Heart left ventricle (tissue), 13 donors: Measurements from ENCODE around the gene DCAF4.

Source experiments
- POLR2A ChIP-seq, 2 donors: fragments of 450-650 bp; IDR thresholded peaks; one replicate each; pipeline ENCODE4 v1.6.1; 2017; ENCODE audit warnings: antibody characterized with exemption in 2 of 2, mild to moderate bottlenecking in 2 of 2, moderate library complexity in 2 of 2
- TF ChIP-seq, protein P1 (sequence below), 12 donors: fragments of 200-600 bp; sonication (generic) in 4 of 12; IDR thresholded peaks; one replicate each; pipeline versions ENCODE4 v1.5.0 to v1.8.0; 2018 to 2022; ENCODE audit warnings: antibody characterized with exemption in 12 of 12, mild to moderate bottlenecking in 5 of 12
- donor health status: ischemic (EF 13 %, LVEDD 7.1; RV severe dilation, severe dysfunction).
- donor health status: DM: no; HTN: yes; CAD: no.
- donor health status: DM: no; HTN: no; CAD: no.
- donor health status: ischemic (EF 25% LVEDD 6.9; RV normal size, moderate dysfunction).
- donor health status: ischemic (EF 25% LVEDD 5.7; RV mildly dilated, moderate dysfunction).
- donor health status: ischemic (EF 35%, LVEDD 5.7; RV mildly dilated, moderate dysfunction).
- donor health status: nonischemic (EF 11% LVEDD 7.7; RV severe dilation, severe dysfunction).
- donor health status: DM: yes; HTN: yes; CAD: no.
- donor health status: PGD.
- donor health status: ischemic (EF 29% LVEDD 5.4; RV normal size, mild dysfunction).
- donor health status: nonischemic (EF 23%, LVEDD 6.1; RV moderate dilation, normal function).

- no peak for TF ChIP-seq POLR2A (IDR thresholded peaks at IDR 0.05)
- TF ChIP-seq, protein P1, sequence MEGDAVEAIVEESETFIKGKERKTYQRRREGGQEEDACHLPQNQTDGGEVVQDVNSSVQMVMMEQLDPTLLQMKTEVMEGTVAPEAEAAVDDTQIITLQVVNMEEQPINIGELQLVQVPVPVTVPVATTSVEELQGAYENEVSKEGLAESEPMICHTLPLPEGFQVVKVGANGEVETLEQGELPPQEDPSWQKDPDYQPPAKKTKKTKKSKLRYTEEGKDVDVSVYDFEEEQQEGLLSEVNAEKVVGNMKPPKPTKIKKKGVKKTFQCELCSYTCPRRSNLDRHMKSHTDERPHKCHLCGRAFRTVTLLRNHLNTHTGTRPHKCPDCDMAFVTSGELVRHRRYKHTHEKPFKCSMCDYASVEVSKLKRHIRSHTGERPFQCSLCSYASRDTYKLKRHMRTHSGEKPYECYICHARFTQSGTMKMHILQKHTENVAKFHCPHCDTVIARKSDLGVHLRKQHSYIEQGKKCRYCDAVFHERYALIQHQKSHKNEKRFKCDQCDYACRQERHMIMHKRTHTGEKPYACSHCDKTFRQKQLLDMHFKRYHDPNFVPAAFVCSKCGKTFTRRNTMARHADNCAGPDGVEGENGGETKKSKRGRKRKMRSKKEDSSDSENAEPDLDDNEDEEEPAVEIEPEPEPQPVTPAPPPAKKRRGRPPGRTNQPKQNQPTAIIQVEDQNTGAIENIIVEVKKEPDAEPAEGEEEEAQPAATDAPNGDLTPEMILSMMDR (IDR thresholded peaks at IDR 0.05): no peak
Observed at GRCh38 chr14:72903716-72904115, 22.5 kb upstream of the DCAF4 start.
